ENCODE measurements around the gene SLC35C1.
"Not testable (repeated sequence)": the region's sequence is repeated elsewhere in the genome, so short reads cannot be mapped to it uniquely, and the experiment has no call there.

SLC35C1 gene

DNA sequence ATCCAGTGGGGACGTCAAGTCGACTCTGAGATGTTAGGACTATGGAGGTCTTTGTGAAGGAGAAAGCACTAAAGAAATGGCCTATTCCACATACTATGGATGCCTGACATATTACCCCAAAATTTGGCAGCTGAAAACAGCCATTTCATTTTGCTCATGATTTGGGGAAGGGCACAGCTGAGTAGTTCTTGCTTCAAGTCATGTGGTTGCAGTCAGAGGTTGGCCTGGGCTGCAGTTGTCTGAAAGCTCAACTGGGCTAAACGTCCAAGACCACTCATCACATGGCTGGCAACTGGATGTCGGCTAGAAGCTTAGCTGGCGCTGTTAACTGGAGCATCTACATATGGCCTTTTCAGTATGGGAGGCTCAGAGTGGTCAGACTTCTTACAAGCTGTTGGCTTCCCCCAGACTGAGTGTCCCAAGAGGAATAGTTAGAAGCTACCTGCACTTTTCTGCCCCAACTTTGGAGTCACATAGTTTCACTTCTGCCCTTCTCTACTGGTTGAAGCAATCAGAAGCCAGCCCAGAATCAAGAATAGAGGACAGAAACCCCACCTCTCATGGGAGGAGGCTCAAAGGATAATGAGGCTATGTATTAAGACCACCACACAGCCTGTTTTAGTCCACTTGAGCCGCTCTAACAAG is 14.1 kb downstream of the SLC35C1 start:
- peak; percentile 34 for DNase-seq (ENCODE audit: low read depth)
- TF ChIP-seq CTCF (IDR thresholded peaks at IDR 0.05; ENCODE audit: insufficient read depth, low read depth, low read length, missing control alignments): no peak
- H3K4me3 ChIP-seq (ENCODE audit: low read depth, low read length): no peak overlapping the region

DNA sequence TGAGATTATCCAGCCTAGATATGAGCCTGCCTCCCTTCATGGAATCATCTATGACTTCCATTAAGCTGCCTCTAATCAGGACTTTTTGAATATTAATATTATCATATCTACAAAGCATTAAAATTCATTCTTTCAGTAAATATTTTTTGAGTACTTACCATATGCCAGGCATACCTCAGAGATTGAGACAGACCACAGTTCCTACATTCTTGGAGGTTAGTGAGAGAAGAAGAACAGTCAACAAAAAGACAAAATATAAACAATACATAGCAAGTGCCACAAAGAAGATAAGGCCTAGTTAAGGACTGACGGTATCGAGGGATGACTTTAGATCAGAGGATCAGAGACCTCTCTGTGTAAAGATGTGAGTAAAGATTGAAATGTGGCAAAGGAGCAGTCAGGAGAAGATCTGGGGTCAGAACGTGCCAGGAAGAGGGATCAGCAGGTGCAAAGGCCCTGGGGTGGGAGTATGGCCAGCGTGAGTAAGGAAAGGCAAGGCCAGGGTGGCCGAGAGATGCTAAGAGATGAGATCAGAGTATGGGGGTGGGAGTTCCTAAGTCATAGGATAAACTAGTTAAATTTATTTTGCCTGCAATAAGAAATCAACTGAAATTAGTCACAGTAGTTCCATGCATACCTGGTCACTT is 15.4 kb downstream of the SLC35C1 start:
- no peak for DNase-seq (ENCODE audit: low read depth)
- H3K4me3 ChIP-seq (ENCODE audit: low read depth, low read length): no peak overlapping the region
- TF ChIP-seq CTCF (IDR thresholded peaks at IDR 0.05; ENCODE audit: insufficient read depth, low read depth, low read length, missing control alignments): no peak

- DNase-seq (ENCODE audit: low read depth); H3K4me3 ChIP-seq (ENCODE audit: low read depth, low read length): not testable (repeated sequence)
Observed at GRCh38 chr11:45826492-45826891, 21.5 kb downstream of the SLC35C1 start.

- no peak for TF ChIP-seq CTCF (IDR thresholded peaks at IDR 0.05; ENCODE audit: insufficient read depth, low read depth, low read length, missing control alignments)
- DNase-seq (ENCODE audit: low read depth): no peak
- no peak overlapping the region for H3K4me3 ChIP-seq (ENCODE audit: low read depth, low read length)
Observed at GRCh38 chr11:45827123-45827522, 22.2 kb downstream of the SLC35C1 start.

DNA sequence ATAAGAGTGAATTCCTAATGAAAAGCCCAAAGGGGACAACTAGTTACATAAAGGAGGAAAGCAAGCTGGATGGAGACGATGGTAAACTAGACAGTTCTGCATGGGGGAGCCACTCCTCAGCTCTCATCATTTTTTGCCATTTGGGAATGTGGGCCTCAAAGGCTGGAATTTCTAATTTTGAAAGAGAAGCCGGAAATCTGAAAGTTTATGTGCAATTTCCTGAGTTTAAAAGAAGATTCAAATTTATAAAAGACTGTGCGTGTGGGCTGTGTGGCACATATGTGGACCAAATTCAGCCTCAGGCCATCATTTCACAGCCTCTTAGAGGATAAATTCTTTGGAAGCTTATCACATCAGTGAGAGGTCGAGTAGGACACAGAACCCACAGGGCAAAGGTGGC is 24.0 kb downstream of the SLC35C1 start:
- H3K4me3 ChIP-seq (ENCODE audit: low read depth, low read length): no peak overlapping the region
- no peak for DNase-seq (ENCODE audit: low read depth)
- TF ChIP-seq CTCF (IDR thresholded peaks at IDR 0.05; ENCODE audit: insufficient read depth, low read depth, low read length, missing control alignments): no peak

- no peak for TF ChIP-seq CTCF (IDR thresholded peaks at IDR 0.05; ENCODE audit: insufficient read depth, low read depth, low read length, missing control alignments)
- no peak for DNase-seq (ENCODE audit: low read depth)
- no peak overlapping the region for H3K4me3 ChIP-seq (ENCODE audit: low read depth, low read length)
Observed at GRCh38 chr11:45830596-45830995, 25.6 kb downstream of the SLC35C1 start.

GRCh38 chr11:45832811-45833441 is 28.0 kb downstream of the SLC35C1 start:
- no peak for TF ChIP-seq CTCF (IDR thresholded peaks at IDR 0.05; ENCODE audit: insufficient read depth, low read depth, low read length, missing control alignments)

More at GRCh38 chr11:45832811-45833441, 28.0 kb downstream of the SLC35C1 start:
- no peak overlapping the region for H3K4me3 ChIP-seq (ENCODE audit: low read depth, low read length)
- no peak for DNase-seq (ENCODE audit: low read depth)
